CD4-positive, alpha-beta memory T cell (primary cell): ENCODE measurements around the gene POLR2M. TPM values are rescaled to one million over a fixed set of nuclear protein-coding genes. Genes with fewer than 3 reads are reported as not detected.

Source experiments
- CTCF ChIA-PET: fragments of 350-600 bp; sonication (Branson Sonifier 250); formaldehyde crosslinking; loops from one replicate; lab custom pipeline; 2021; ENCODE audit warnings: inconsistent platforms; ENCODE audit not compliant: partially characterized antibody; lab: Charles Lee
- POLR2A ChIA-PET: fragments of 350-600 bp; sonication (Branson Sonifier 250); formaldehyde crosslinking; loops from one replicate; lab custom pipeline; 2021; ENCODE audit not compliant: partially characterized antibody; lab: Charles Lee
- DNase-seq, 5 donors: peaks; one replicate each; pipeline versions ENCODE4 v3.0.0 to v3.0.0-alpha.2; 2020 to 2022; ENCODE audit warnings: mixed read lengths in 1 of 5
- H3K27ac ChIP-seq: one replicate; pipeline ENCODE4 v1.7.0; 2013; ENCODE audit warnings: low read depth, low read length
- H3K27me3 ChIP-seq: 2 replicates; pipeline ENCODE4 v1.7.0; 2013; ENCODE audit warnings: mild to moderate bottlenecking, low read length, moderate library complexity; ENCODE audit not compliant: insufficient read depth
- H3K36me3 ChIP-seq: 2 replicates; pipeline ENCODE4 v1.7.0; 2013; ENCODE audit warnings: mild to moderate bottlenecking, low read length, moderate library complexity; ENCODE audit not compliant: insufficient read depth
- H3K4me1 ChIP-seq: 2 replicates; pipeline ENCODE4 v1.7.0; 2013; ENCODE audit warnings: mild to moderate bottlenecking, low read length, moderate library complexity; ENCODE audit not compliant: insufficient read depth
- H3K4me3 ChIP-seq, 2 donors: one replicate each; pipeline ENCODE4 v1.7.0; 2013; ENCODE audit warnings: low read length in 2 of 2, mild to moderate bottlenecking in 1 of 2
- H3K9me3 ChIP-seq, 2 donors: one replicate each; pipeline ENCODE4 v1.7.0; 2013; ENCODE audit warnings: low read length in 2 of 2, control low read depth in 1 of 2; ENCODE audit not compliant: control insufficient read depth in 1 of 2
- H3K27ac Mint-ChIP-seq, 7 donors: one replicate each; pipeline ENCODE4 v1.8.0; 2020 to 2021; ENCODE audit warnings: mixed read lengths in 7 of 7, mild to moderate bottlenecking in 6 of 7, inconsistent platforms in 3 of 7, moderate library complexity in 3 of 7
- H3K27me3 Mint-ChIP-seq, 2 donors: one replicate each; pipeline ENCODE4 v1.8.0; 2020 to 2021; ENCODE audit warnings: mixed read lengths in 2 of 2
- H3K36me3 Mint-ChIP-seq, 2 donors: one replicate each; pipeline ENCODE4 v1.8.0; 2020 to 2021; ENCODE audit warnings: mixed read lengths in 2 of 2, inconsistent platforms in 1 of 2, mild to moderate bottlenecking in 1 of 2
- H3K4me1 Mint-ChIP-seq, 4 donors: one replicate each; pipeline ENCODE4 v1.8.0; 2020 to 2021; ENCODE audit warnings: mixed read lengths in 4 of 4, mild to moderate bottlenecking in 1 of 4
- H3K4me3 Mint-ChIP-seq, 8 donors: one replicate each; pipeline ENCODE4 v1.8.0; 2020 to 2021; ENCODE audit warnings: mixed read lengths in 8 of 8, mild to moderate bottlenecking in 7 of 8, moderate library complexity in 6 of 8, inconsistent platforms in 3 of 8
- H3K9me3 Mint-ChIP-seq, 8 donors: one replicate each; pipeline ENCODE4 v1.8.0; 2020 to 2021; ENCODE audit warnings: mixed read lengths in 8 of 8, mild to moderate bottlenecking in 5 of 8, inconsistent platforms in 3 of 8, moderate library complexity in 1 of 8
- intact Hi-C: fragments of 100-400 bp; cut with micrococcal nuclease; formaldehyde crosslinking; loops from one replicate; pipeline ENCODE4 v1.15.1; 2023
- polyA plus RNA-seq, 2 donors: library from polyadenylated mRNA; unstranded; fragments of 300-500 nt; fragmentation: Illumina TruSeq; gene quantifications; one replicate each; pipeline ENCODE4 v1.2.3, GENCODE V29; 2021
- total RNA-seq, 2 experiments: library from RNA; stranded (reverse); gene quantifications; one replicate each; pipeline ENCODE4 v1.2.3, GENCODE V29; 2021

Gene POLR2M
- total and polyA plus RNA-seq, 4 experiments from 2014 or later, result 49.8 to 97.3 (median 78.0) TPM

- H3K4me3 ChIP-seq, result no peak overlapping the region
- intact Hi-C loops, result no loop called here
- peaks cover 0 to 5% (median 0%) of the 10 kb centered on the region in 4 donors for H3K4me1 Mint-ChIP-seq
- H3K27ac Mint-ChIP-seq, result no peak overlapping the region
- H3K36me3 Mint-ChIP-seq, result peaks cover 7 to 20% of the 10 kb centered on the region in 2 donors
- H3K9me3 ChIP-seq, result no peaks in the 10 kb centered on the region
- POLR2A ChIA-PET, result interaction anchor here (1.0 kb wide), 1 partner anchor 22 kb away, joined by 3 read pairs; the partner anchor contains the start of gene POLR2M
- H3K27me3 Mint-ChIP-seq, result no peaks in the 10 kb centered on the region
- no peak for DNase-seq
- no peaks in the 10 kb centered on the region for H3K27me3 ChIP-seq
- CTCF ChIA-PET, result interaction anchor here (0.9 kb wide), 1 partner anchor 56 kb away, joined by 3 read pairs; no protein-coding TSS in a partner anchor
- no peaks in the 10 kb centered on the region for H3K4me1 ChIP-seq
- H3K4me3 Mint-ChIP-seq, result no peak overlapping the region
- no peaks in the 10 kb centered on the region for H3K36me3 ChIP-seq
- H3K27ac ChIP-seq, result no peak overlapping the region
- H3K9me3 Mint-ChIP-seq, result peaks cover 0 to 2% (median 0%) of the 10 kb centered on the region in 8 donors
Observed at GRCh38 chr15:57728436-57728835, 21.9 kb downstream of the POLR2M start.

- POLR2A ChIA-PET, result no interaction called here
- peaks cover under 1 to 4% of the 10 kb centered on the region in 2 donors for H3K36me3 Mint-ChIP-seq
- DNase-seq, result no peak
- no peak overlapping the region for H3K4me3 Mint-ChIP-seq
- no peak overlapping the region for H3K27ac Mint-ChIP-seq
- Histone ChIP-seq H3K27me3 (no peaks in the 10 kb centered on the region), H3K4me3 (no peak overlapping the region), H3K4me1 (no peaks in the 10 kb centered on the region), H3K36me3 (no peaks in the 10 kb centered on the region), H3K27ac (no peak overlapping the region), H3K9me3 (no peaks in the 10 kb centered on the region)
- H3K4me1 Mint-ChIP-seq, result peaks cover 0 to 5% (median 0%) of the 10 kb centered on the region in 4 donors
- no peaks in the 10 kb centered on the region for H3K9me3 Mint-ChIP-seq
- CTCF ChIA-PET, result interaction anchor here (1.1 to 5.6 kb wide), 11 partner anchors 8 to 159 kb away, joined by 3 to 50 read pairs (median 4); partner anchors contain the start of gene POLR2M
- intact Hi-C loops, result loop anchor here (5.0 kb wide), 1 partner anchor 131 kb away; no protein-coding TSS in a partner anchor
- H3K27me3 Mint-ChIP-seq, result no peaks in the 10 kb centered on the region
Observed at GRCh38 chr15:57730876-57731275, 24.4 kb downstream of the POLR2M start.

GRCh38 chr15:57731530-57732103 lies 25.1 kb downstream of the POLR2M start:
- no peak overlapping the region for H3K4me3 Mint-ChIP-seq
- no peaks in the 10 kb centered on the region for H3K36me3 ChIP-seq
- no peaks in the 10 kb centered on the region for H3K27me3 ChIP-seq
- H3K27ac Mint-ChIP-seq, result no peak overlapping the region
- H3K4me1 ChIP-seq, result no peaks in the 10 kb centered on the region
- H3K27me3 Mint-ChIP-seq, result no peaks in the 10 kb centered on the region
- no peak for DNase-seq
- peaks cover 0 to 5% (median 0%) of the 10 kb centered on the region in 4 donors for H3K4me1 Mint-ChIP-seq
- H3K9me3 ChIP-seq, result no peaks in the 10 kb centered on the region
- CTCF ChIA-PET, result interaction anchor here (0.7 to 5.6 kb wide), 21 partner anchors 9 to 908 kb away, joined by 3 to 50 read pairs (median 4); partner anchors contain the start of gene POLR2M
- intact Hi-C loops, result loop anchor here (5.0 kb wide), 1 partner anchor 131 kb away; no protein-coding TSS in a partner anchor
- H3K9me3 Mint-ChIP-seq, result no peaks in the 10 kb centered on the region
- H3K4me3 ChIP-seq, result no peak overlapping the region
- H3K27ac ChIP-seq, result no peak overlapping the region
- POLR2A ChIA-PET, result no interaction called here
- H3K36me3 Mint-ChIP-seq, result peaks cover 0 to under 1% of the 10 kb centered on the region in 2 donors

GRCh38 chr15:57732526-57733331 lies 26.2 kb downstream of the POLR2M start:
- Mint-ChIP-seq H3K27ac (peak overlapping the region in 1 of 7 donors; percentile 4), H3K36me3 (peaks cover 0 to 4% of the 10 kb centered on the region in 2 donors), H3K4me1 (peaks cover 0 to 7% (median 3%) of the 10 kb centered on the region in 4 donors), H3K27me3 (no peaks in the 10 kb centered on the region), H3K9me3 (peaks cover 0 to 2% (median 0%) of the 10 kb centered on the region in 8 donors), H3K4me3 (no peak overlapping the region)
- DNase-seq, result peak in 4 of 5 donors; percentile 14 to 29 (median 24)
- POLR2A ChIA-PET, result interaction anchor here (1.0 kb wide), 1 partner anchor 26 kb away, joined by 3 read pairs; the partner anchor contains the start of gene POLR2M
- no peak overlapping the region for H3K4me3 ChIP-seq
- H3K36me3 ChIP-seq, result no peaks in the 10 kb centered on the region
- intact Hi-C loops, result loop anchor here (1.0 to 5.0 kb wide), 2 partner anchors 130 to 171 kb away; no protein-coding TSS in a partner anchor
- H3K4me1 ChIP-seq, result no peaks in the 10 kb centered on the region
- no peak overlapping the region for H3K27ac ChIP-seq
- CTCF ChIA-PET, result interaction anchor here (0.6 to 5.6 kb wide), 19 partner anchors 10 to 899 kb away, joined by 3 to 50 read pairs (median 4); partner anchors contain the start of gene POLR2M
- H3K27me3 ChIP-seq, result no peaks in the 10 kb centered on the region
- no peaks in the 10 kb centered on the region for H3K9me3 ChIP-seq

GRCh38 chr15:57734860-57735259 lies 28.3 kb downstream of the POLR2M start:
- no peak overlapping the region for H3K4me3 ChIP-seq
- H3K9me3 Mint-ChIP-seq, result peaks cover 0 to 2% (median 0%) of the 10 kb centered on the region in 8 donors
- no peak overlapping the region for H3K27ac ChIP-seq
- H3K27me3 ChIP-seq, result no peaks in the 10 kb centered on the region
- H3K27me3 Mint-ChIP-seq, result no peaks in the 10 kb centered on the region
- H3K4me1 ChIP-seq, result no peaks in the 10 kb centered on the region
- H3K4me1 Mint-ChIP-seq, result peaks cover 0 to 7% (median 6%) of the 10 kb centered on the region in 4 donors
- POLR2A ChIA-PET, result no interaction called here
- H3K9me3 ChIP-seq, result no peaks in the 10 kb centered on the region
- intact Hi-C loops, result loop anchor here (5.0 kb wide), 1 partner anchor 127 kb away; no protein-coding TSS in a partner anchor
- CTCF ChIA-PET, result interaction anchor here (5.6 kb wide), 1 partner anchor 14 kb away, joined by 50 read pairs; no protein-coding TSS in a partner anchor
- DNase-seq, result no peak
- H3K27ac Mint-ChIP-seq, result no peak overlapping the region
- no peaks in the 10 kb centered on the region for H3K36me3 ChIP-seq
- H3K4me3 Mint-ChIP-seq, result no peak overlapping the region
- peaks cover 0 to 4% of the 10 kb centered on the region in 2 donors for H3K36me3 Mint-ChIP-seq

- Mint-ChIP-seq H3K9me3 (peaks cover 0 to 2% (median 0%) of the 10 kb centered on the region in 8 donors), H3K4me1 (peaks cover 0 to 7% (median 6%) of the 10 kb centered on the region in 4 donors), H3K4me3 (no peak overlapping the region), H3K27me3 (no peaks in the 10 kb centered on the region), H3K27ac (no peak overlapping the region), H3K36me3 (peaks cover 0 to 4% of the 10 kb centered on the region in 2 donors)
- CTCF ChIA-PET, result interaction anchor here (5.6 kb wide), 1 partner anchor 14 kb away, joined by 50 read pairs; no protein-coding TSS in a partner anchor
- no peaks in the 10 kb centered on the region for H3K9me3 ChIP-seq
- intact Hi-C loops, result no loop called here
- no peak overlapping the region for H3K4me3 ChIP-seq
- POLR2A ChIA-PET, result no interaction called here
- H3K27ac ChIP-seq, result no peak overlapping the region
- no peaks in the 10 kb centered on the region for H3K27me3 ChIP-seq
- no peak for DNase-seq
- no peaks in the 10 kb centered on the region for H3K36me3 ChIP-seq
- H3K4me1 ChIP-seq, result no peaks in the 10 kb centered on the region
Observed at GRCh38 chr15:57735431-57735830, 28.9 kb downstream of the POLR2M start.
